NB4 (cell line): ENCODE measurements around the gene DPEP2NB.

Source experiments
- POLR2A ChIP-seq: IDR thresholded peaks from 2 replicates; pipeline ENCODE4 v1.6.1; 2011; ENCODE audit warnings: mild to moderate bottlenecking; ENCODE audit not compliant: insufficient read length; ENCODE audit errors: extremely low read depth
- TF ChIP-seq, protein P1 (sequence below): IDR thresholded peaks from one replicate; pipeline ENCODE4 v1.5.1; 2012; ENCODE audit warnings: low read depth, low read length

DNA sequence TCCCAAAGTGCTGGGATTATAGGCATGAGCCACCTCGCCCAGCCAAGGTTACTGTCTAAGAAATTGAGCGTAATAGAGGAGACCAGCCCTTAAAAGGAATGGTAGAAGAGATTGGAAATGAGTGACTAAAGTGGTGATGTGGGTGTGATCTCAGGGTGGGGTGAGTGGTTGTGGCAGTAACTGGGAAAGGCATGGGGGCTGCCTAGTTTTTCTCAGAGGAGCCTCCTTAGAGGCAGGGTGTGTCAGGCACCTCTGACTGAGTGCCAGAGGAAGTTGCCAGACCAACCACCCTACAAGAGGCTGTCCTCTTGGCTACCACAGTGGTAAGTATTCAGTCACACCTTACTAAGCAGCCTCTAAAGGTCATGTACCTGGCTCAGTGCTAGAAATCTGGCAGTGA is 16.2 kb upstream of the DPEP2NB start:
- no peak for TF ChIP-seq POLR2A
- TF ChIP-seq, protein P1, sequence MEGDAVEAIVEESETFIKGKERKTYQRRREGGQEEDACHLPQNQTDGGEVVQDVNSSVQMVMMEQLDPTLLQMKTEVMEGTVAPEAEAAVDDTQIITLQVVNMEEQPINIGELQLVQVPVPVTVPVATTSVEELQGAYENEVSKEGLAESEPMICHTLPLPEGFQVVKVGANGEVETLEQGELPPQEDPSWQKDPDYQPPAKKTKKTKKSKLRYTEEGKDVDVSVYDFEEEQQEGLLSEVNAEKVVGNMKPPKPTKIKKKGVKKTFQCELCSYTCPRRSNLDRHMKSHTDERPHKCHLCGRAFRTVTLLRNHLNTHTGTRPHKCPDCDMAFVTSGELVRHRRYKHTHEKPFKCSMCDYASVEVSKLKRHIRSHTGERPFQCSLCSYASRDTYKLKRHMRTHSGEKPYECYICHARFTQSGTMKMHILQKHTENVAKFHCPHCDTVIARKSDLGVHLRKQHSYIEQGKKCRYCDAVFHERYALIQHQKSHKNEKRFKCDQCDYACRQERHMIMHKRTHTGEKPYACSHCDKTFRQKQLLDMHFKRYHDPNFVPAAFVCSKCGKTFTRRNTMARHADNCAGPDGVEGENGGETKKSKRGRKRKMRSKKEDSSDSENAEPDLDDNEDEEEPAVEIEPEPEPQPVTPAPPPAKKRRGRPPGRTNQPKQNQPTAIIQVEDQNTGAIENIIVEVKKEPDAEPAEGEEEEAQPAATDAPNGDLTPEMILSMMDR, result no peak
